Stimulated activated CD8-positive, alpha-beta memory T cell treated with anti-CD3 and anti-CD28 coated beads, Interleukin-15, amount 100 ng/mL, for 4 hours (primary cell): Measurements from ENCODE around the gene EXOC4.
"Not testable (repeated sequence)": the region's sequence is repeated elsewhere in the genome, so short reads cannot be mapped to it uniquely, and the experiment has no call there.

ENCODE experiments used
- DNase-seq, 2 donors: peaks; one replicate each; pipeline ENCODE4 v3.0.0-alpha.2; 2020; ENCODE audit warnings: low read depth in 2 of 2

The EXOC4 gene

DNA sequence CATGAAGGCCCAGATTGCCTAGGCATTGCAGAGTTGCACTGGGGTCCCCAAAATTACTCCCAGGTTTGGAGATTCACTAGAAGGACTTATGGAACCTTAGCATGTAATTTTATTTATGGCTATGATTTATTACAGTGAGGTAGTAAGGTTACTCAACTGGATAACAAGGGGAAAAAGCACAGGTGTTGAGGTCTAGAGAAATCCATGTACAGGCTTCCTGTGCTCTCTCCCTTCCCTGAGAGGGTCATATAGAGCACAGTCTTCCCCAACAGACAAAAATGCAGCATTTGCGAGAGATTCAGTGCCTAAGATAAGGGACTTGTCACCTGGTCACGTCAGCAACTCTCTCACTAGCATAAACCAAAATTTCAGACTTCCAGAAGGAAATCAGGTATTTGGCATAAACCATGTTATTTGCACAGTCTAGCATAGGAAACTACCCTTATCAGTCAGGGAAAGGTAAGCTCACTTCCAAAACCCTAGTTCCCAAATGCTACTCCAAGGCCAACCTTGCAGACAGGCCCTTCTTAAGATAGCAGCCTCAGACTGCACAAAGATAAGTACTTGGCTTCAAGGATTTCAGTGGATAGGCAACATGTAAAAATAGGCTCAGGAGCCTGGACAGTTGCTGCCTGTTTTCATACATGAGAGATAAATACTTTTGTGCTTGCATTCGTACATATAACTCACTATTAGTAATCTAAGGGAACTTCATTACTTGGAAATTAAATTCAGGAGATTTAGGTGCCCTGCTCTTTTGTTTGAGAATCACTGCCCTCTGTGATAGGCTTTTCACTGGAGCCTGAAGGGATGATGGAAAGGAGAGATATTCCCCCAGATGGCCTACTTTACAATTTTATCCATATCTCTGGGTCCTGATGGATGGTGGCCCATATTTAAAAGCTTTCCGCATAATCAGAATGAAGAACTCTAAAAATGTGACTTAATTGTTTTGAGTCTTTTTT is 495.8 kb downstream of the EXOC4 start:
- DNase-seq: no peak

DNA sequence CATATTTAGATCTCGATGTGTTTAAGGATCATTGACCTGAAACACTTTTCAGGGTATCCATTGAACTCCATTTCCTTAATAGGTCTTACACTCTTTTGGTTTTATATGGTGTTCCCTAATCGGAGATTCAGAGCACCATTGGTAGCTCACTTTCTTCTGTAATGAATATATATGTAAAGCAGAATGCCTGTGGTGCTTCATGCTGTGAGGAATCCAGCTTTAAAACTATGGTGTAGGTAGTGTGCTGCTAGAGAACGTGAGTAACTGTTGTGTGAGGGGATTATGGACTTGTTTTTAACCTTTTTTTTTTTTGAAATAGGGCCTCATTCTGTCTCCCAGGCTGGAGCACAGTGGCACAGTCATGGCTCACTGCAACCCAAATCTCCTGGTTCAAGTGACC is 497.4 kb downstream of the EXOC4 start:
- DNase-seq: no peak

DNA sequence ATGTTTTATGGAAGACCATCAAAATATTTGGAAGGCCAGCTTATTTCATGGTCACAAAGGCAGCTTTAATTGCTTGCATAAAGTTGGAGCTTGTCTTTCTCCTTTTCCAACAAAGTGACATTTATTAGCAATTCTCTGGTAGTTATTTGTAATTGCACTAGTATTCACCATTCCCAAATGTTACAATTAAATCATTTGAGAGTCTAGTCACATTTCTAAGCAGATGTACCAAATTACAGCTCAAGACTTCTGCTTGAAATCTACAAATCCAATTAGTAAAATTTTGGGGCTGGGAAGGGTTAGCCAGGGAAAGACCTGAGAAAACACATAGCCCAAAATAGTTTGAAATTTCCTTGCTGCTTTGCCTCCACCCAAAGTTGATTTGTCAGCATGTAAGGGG is 498.2 kb downstream of the EXOC4 start:
- no peak for DNase-seq

DNA sequence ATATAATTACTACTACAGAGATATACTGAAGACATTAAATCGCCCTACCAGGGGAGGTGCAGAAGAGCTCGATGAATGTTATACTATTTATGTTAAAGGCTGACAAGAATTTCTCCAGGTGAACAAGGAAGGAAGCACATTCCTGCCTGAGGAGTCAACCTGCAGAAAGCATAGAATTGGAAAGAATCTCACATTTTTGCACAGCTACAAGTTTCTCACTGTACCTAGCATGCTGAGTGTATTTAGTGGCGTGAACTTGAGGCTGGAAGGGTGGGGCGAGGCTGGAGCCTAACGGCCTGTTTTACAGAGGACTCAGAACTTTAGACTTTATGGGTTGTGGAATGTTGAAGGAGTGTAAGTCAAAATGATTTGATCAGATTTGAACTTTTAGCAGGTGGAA is 500.6 kb downstream of the EXOC4 start:
- DNase-seq: no peak

DNA sequence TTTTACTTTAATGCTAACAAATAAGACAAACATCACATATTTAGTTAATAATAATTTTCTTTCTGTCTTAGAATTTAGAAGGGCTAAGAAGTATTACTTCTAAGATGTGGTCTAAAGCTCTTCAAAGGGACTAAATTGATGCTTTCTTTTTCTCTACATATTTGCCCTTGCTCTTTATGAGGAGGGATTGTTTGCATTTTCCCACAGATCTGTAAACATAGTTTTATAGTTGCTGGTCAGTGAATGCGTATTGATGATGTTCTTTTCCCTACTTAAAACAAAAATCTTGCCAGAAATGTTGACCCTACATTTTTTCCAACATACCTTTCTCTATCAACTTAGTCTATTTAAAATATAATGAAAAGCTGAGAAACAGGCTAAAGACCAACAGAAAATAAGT is 501.8 kb downstream of the EXOC4 start:
- no peak for DNase-seq

DNA sequence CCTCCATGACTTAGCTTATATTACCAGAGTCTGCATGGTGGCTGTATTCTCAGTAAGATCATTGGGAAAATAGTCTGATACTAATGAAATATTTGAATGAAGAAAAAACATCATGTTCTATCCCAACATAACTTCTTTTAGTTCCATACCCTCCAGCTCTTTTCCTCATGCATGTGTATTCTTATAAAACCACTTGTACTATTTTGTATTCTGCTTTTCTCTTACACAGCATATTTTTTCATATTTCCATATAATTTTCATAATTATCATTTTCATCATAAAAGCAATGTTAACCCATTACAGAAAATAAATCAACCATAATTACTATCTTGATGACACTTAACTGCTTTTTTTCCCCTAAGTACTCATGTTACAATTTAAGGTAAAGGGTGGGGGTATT is 503.0 kb downstream of the EXOC4 start:
- no peak for DNase-seq

DNA sequence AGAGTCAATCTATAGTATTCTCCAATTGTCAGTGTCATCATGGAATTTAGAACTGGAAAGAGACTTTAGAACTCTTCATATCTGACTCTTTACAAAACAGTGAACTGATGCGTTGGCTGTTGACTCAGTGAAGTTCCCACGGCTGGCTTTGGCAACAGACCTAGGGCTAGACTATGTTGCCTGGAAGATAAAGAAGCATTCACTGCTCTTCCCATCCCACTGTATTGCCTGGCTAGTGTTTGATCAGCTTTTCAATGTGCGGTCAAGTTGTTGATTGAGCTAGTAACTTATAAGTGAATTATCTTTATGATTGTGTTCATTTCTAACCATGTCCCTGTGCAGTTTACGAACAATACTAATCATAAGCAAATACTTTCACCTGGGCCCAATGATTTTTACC is 508.6 kb downstream of the EXOC4 start:
- no peak for DNase-seq

DNA sequence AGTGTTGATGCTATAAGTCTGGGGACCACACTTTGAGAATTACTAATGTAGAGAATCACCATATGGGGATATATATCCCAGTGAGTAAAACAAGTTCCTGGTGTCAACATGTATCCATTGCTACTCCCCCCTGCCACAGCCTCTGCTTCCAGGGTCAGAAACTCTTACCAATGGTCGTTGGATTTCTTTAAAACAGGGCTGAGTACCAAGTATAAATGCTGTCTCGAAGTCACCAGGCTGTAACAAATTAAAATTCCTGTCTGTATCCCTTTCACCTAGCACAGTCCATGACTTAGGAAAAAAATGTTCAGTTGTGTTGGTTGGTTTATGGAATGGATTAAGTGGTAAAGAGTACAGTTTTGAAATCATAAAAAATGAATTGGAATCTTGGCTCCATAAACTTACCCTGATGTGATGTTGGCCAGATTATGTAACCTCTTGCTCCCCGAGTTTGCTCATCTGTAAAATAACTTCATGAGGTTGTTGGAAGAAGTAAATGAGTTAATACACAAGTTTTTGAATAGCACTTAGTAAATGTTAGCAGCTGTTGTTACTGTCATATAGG is 510.3 kb downstream of the EXOC4 start:
- no peak for DNase-seq

DNA sequence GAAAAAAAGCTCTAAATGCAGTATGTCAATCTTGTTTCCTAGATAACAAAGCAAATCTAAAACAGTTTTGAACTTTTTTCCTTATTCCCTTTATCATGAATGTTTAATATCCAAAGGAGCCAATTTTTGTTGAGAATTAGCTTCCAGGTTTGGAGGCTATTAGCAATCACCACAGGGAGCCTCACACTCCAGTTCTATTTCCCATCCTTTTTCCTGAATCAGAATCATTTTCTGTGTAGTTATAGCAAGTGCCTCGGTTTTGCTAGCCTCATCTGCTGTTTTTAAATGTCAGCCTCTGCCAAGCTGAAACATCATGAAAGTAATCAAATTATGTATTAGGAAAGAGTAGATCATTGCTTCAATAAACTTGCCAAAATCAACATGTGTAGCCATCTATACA is 516.8 kb downstream of the EXOC4 start:
- no peak for DNase-seq

DNA sequence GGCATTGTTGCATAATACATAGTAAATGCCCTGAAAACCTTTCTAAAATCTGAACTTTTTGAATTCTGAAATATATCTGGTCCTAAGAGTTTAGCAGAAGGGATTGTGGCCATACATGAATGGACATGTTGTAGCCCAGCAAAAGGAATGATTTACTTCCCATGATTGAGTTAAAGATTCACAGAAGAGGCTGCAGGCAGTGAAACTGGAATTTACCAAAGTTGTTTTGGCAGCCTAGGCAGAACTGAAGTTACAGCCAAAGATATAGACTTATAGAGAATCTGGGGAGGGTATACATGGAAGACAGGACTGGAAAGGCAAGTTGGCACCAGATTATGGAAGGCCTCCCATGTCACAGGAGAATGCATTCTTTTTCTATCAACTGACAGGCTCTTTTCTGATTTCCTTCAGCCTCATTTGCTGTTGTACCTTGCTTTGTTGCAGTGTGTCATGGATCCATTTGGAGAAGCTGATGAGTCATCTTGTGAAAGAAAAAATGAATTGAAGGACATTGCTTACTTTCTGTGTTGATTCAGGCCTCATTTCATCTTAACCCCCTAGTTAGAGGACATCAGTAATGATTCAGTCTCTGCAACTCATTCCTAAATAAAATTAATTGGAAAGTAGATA is 518.1 kb downstream of the EXOC4 start:
- no peak for DNase-seq

DNA sequence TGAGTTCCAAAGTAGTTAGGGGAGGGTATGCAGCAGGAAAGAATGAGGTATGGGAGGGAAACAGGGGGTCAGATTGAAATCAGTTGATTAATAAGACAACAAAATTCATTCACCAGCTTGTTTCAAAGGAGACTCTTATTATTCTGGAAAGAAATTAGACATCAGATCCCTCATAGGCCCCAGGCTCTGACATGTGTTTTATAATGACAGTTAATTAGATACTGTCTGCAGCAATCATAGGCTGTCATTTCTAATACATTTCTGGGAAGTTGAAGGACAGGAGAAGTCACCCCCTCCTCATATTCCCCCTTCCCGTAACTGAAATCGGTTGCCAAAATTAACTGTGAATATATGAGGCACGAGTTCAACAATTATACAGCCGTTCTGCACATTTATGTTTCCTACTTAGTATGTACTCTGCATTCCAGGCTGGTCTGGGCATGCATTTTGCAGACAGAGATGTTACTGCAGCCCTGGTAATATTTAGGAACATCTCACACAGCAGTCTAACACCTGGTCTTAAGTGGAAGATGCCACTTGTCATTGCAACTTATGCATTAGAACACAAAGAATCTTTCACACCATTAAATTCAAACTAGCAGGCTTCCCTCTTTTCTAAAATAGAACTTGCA is 519.0 kb downstream of the EXOC4 start:
- DNase-seq: no peak

DNA sequence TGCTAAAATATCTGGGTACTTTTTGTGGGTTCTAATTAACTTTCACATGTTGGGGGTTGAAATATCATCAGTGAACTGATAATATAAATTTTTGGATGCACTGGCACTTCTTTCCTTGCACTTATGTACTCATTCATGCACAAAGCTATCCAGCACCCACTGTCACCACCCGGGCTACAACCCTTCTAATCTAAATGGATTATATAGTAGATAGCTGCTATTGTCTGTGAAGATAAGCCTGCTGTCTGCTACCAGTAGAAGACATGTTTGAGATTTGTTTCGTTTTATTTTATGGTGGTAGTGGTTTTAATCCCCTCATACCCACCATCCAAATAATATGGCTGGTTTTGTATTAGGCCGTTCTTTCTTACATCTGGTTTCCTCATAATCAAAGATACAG is 520.7 kb downstream of the EXOC4 start:
- DNase-seq: no peak

DNA sequence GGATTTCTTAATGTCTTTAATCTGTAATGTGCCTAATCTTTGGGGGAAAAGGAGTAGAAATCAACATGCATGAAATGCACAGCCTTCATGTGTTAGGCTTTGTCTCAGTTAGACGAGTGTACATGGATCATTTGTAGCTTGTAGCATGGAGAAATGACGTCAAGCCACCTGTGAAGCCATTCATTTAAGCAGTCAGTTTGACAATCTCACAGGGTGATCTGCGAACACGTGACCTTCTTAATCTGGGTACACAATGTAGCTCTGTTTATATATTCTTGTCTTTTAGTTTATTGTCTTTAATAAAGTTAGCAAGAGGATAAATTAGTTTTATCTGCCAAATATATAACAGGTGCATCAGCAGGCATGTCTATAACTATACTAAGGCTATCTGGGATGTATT is 522.3 kb downstream of the EXOC4 start:
- DNase-seq: no peak

DNA sequence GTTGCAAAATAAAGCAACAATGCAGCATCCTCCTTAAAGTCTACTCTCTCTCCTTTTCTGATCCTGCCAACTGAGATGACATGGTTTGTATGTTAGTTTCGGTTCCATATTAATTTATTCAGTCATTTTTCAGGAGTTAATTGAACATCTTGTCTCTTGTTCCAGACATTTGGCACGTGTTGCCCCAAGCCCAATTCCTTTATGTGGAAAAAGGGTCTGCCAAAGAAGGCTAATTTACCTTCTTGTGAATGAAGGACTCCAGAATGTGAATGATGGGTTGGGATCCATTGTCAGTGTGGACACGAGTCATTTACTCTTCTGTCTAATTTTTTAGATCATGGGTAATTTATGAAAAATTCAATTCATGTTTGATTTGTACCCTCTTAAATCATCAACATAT is 523.4 kb downstream of the EXOC4 start:
- no peak for DNase-seq

DNA sequence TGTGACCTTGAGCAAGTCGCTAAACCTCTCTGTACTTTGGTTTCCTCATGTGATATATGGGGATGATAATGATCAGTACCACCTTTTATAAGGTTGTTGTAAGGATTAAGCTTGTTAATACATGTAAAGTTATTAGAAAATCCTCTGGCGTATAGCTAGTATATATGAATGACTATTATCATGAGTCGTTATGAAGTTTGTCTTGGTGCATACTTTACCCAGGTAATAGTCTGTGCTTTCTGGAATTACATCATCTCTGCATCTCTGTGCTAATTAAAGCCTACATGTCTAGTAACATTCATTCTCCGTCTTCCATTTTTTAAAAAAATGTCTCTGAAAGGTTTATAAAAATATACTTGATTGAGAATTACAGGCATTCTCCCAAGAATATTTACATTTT is 524.8 kb downstream of the EXOC4 start:
- no peak for DNase-seq

DNA sequence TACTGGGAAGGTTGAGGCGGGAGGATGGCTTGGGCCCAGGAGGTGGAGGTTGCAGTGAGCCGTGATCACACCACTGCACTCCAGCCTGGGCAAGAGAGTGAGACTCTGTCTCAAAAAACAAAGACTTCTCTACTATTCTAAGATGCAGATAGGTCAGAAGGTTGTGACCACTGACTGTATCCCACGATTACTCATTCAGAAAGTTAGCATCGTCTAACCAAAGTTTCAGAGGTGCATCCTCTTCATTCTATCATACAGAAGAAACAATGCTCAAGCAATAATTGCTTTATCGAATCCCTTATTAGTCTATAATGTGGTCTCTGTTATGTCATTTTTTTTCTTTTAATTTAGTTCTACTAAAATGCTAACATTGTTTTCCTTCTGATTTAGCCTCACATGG is 525.6 kb downstream of the EXOC4 start:
- DNase-seq: no peak

DNA sequence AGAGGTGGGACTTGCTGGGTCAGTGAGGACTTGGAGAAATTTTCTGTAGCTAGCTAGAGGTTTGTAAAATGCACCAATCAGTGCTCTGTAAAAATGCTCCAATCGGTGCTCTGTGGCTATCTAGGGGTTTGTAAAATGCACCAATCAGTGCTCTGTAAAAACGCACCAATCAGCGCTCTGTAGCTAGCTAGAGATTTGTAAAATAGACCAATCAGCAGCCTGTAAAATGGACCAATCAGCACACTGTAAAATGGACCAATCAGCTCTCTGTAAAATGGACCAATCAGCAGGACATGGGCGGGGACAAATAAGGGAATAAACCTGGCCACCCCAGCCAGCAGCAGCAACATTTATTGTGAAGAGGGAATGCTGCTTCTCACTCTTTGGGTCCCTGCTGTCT is 526.7 kb downstream of the EXOC4 start:
- DNase-seq: not testable (repeated sequence)

DNA sequence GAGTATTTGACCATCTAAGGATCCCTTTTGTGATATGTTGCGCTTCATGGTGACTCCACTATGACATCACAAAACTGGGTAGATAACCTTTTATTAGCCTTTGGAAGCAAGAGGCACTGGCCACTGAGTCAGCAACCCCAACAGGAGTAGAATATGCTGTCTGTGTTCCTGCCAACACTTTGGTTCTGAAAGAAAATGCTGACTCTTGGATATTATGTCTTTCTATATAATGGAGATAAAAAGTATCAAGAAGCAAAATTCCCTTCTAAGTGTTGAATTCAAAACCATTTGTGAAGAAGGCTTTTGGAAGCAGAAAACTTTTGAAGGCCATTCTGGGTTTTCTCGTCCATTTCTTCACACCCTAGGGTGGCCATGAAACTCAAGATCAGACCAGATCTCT is 528.0 kb downstream of the EXOC4 start:
- DNase-seq: no peak

DNA sequence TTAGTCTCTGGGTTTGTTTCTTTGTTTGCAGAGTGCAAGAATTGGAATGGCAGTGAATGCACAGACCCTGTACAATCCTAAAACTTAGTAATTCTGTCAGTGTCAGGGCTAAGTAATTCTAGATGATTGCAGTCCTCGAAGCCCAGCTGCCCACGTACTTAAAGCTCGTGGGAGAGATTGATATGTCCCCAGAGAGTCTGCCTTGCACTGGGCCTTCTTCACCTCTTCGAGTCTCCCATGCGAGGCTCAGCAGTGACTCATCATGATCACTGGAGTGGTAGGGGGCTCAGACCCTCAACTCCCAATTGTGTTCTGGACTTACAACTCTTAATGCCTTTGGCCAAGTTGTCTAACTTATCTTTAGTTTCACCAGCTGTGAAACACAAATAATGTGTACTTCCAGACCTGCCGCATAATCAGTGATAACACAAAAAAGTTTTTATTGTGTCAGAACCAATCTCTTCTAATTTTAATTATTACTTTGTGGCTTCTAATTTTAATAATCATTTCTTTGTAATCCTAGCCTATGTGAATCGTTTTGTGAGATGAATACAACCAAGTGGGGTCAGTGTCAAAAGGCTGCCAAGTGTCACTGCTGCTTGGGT is 528.7 kb downstream of the EXOC4 start:
- no peak for DNase-seq

DNA sequence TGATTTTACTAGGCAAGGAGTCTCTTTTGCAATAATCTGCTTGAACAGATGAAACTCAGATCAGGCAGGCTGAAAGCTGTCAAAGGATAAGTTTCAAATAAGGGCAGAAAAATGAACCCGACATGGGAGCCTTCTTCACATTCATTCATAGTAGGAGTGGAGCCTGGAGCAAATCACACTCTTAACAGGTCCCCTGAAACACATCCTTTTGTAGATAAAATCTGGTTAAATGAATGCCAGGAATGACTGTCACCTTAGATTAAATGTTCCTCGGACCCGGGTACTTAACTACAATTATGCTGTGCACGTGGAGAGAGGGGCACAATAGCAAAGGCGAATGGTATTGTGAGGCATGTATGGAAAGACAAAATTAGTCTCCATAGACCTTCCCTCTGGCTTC is 529.6 kb downstream of the EXOC4 start:
- no peak for DNase-seq

DNA sequence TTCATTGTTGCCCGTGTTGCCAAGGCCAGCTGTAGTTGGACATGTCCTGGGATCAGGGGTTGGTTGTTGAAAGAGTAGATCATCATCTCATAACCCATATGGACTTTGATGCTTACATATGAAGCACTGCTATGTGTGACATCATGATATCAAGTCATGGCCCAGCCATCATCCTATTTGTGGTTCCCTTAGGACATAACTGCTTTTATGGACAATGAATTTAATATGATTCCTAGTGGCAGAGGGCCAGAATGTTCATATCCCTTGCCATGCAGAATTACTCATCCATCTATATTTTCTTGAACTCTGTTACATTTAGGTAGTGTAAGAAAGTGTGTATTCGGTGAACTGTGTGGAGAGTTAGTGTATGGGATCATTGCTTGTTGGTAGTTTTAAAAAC is 530.4 kb downstream of the EXOC4 start:
- no peak for DNase-seq

DNA sequence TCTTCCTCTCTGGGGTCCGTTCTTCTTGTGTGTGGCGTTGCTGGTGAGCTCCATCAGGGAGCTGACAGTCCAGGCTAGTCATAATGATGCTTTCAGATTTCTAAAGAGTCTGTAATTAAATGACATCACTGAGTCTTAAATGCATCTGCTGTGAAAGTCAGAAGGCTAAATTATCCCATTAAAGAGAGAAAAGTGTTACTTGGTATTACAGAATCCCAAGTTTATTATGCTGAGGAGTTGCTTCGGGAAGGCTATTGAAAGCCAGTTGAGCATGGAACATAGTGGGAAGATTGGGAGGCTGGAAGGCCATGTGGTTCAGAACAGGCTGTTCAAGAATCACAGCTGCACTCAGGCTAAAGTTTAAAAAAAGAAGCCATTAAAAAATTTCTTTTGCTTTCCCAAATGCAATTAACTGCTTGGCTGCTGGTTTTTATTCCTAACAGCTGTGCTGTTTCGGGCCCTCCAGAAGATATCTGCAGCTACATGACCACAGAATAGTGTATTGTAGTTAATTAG is 531.7 kb downstream of the EXOC4 start:
- no peak for DNase-seq
